ENCODE results near the gene NPAS3. TPM values are rescaled to one million over a fixed set of nuclear protein-coding genes. Genes with fewer than 3 reads are reported as not detected.

The NPAS3 gene
- total RNA-seq, 1 donor from 2014 or later, result 2.0 TPM

DNA sequence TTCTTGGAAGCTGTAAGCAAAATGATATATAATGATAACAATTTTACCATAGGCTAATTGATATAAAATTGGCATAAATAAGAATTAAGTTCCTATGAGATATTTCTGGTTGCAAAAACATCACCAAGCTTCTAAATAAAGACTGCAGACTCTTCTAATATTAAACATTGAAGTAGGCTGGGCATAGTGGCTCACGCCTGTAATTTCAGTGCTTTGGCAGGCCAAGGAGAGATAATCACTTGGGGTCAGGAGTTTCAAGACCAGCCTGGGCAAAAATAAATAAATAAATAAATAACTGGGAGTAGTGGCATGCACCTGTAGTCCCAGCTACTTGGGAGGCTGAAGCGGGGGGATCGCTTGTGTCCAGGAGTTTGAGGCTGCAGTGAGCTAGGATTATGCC, 71.8 kb downstream of the NPAS3 start:
- TF ChIP-seq, protein P1, sequence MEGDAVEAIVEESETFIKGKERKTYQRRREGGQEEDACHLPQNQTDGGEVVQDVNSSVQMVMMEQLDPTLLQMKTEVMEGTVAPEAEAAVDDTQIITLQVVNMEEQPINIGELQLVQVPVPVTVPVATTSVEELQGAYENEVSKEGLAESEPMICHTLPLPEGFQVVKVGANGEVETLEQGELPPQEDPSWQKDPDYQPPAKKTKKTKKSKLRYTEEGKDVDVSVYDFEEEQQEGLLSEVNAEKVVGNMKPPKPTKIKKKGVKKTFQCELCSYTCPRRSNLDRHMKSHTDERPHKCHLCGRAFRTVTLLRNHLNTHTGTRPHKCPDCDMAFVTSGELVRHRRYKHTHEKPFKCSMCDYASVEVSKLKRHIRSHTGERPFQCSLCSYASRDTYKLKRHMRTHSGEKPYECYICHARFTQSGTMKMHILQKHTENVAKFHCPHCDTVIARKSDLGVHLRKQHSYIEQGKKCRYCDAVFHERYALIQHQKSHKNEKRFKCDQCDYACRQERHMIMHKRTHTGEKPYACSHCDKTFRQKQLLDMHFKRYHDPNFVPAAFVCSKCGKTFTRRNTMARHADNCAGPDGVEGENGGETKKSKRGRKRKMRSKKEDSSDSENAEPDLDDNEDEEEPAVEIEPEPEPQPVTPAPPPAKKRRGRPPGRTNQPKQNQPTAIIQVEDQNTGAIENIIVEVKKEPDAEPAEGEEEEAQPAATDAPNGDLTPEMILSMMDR (IDR thresholded peaks at IDR 0.05; ENCODE audit: insufficient read depth, low read length, poor library complexity, severe bottlenecking), result no peak
- DNase-seq (ENCODE audit: low read depth), result no peak
- no peak overlapping the region for H3K4me3 ChIP-seq (ENCODE audit: low read depth, low read length)
- H3K27me3 ChIP-seq (ENCODE audit: control insufficient read depth, insufficient read depth, low read length), result no peaks in the 10 kb centered on the region
- no peaks in the 10 kb centered on the region for H3K36me3 ChIP-seq (ENCODE audit: control insufficient read depth, insufficient read depth, low read length)

DNA sequence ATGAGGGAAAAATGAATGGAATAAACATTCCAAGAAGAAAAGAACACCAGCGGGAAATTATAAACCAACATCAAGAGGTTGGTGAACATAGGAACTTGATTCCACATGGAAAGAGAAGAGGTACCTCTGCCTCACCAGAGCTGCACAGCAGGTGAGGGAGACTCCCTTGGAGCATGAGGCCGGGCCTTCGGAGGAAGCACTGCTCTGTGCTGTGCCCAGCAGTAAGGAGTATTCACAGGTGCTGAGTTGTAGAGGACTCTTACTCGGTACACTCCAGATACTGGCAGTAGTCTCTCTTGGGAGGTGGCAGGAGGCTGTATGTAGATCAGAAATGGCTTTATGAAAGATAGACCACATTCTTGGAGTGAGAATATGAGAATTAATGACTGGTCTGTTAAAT, 76.0 kb downstream of the NPAS3 start:
- Histone ChIP-seq H3K4me3 (ENCODE audit: low read depth, low read length) (no peak overlapping the region), H3K27me3 (ENCODE audit: control insufficient read depth, insufficient read depth, low read length) (no peaks in the 10 kb centered on the region), H3K36me3 (ENCODE audit: control insufficient read depth, insufficient read depth, low read length) (no peaks in the 10 kb centered on the region)
- no peak for DNase-seq (ENCODE audit: low read depth)
- TF ChIP-seq, protein P1 (IDR thresholded peaks at IDR 0.05; ENCODE audit: insufficient read depth, low read length, poor library complexity, severe bottlenecking), result no peak

DNA sequence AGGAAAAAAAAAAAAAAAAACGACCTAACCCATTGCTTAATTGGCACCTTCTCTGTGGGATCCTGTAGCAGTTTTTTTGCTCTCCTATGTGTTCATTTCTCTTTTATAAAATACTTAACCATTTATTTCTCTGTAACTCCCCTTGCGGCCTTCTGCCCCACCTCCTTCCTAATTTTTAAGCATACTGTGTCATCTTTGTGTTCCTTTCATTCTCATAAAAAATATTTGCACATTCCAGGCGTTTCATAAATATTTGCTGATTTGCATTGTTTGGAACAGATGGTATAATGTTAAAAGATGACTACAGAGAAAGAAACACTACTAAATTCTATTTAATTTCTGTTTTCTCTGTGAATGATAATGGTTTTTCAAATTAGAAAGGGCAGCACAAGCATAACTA, 77.9 kb downstream of the NPAS3 start:
- TF ChIP-seq, protein P1 (IDR thresholded peaks at IDR 0.05; ENCODE audit: insufficient read depth, low read length, poor library complexity, severe bottlenecking), result no peak
- H3K4me3 ChIP-seq (ENCODE audit: low read depth, low read length), result no peak overlapping the region
- no peaks in the 10 kb centered on the region for H3K27me3 ChIP-seq (ENCODE audit: control insufficient read depth, insufficient read depth, low read length)
- DNase-seq (ENCODE audit: low read depth), result no peak
- H3K36me3 ChIP-seq (ENCODE audit: control insufficient read depth, insufficient read depth, low read length), result no peaks in the 10 kb centered on the region

DNA sequence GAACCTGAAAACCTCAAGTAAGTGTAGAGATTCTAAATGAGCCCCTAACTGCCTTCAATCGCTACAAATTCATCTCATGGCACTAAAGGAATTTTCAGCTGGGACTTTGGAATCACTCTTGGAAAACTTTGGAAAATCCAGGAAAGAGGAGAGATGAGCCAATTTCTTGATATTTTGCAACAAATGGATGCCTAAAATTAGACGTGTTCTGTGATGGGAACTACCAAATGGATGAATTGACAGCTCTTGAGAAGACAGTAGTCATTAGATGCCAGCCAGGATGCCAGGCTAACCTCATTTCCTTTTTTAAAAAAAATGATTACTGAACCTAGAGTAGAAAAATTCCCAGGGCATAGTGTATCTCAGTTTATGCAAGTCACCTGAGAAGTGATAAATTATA, 78.3 kb downstream of the NPAS3 start:
- H3K4me3 ChIP-seq (ENCODE audit: low read depth, low read length), result no peak overlapping the region
- no peaks in the 10 kb centered on the region for H3K27me3 ChIP-seq (ENCODE audit: control insufficient read depth, insufficient read depth, low read length)
- DNase-seq (ENCODE audit: low read depth), result no peak
- no peaks in the 10 kb centered on the region for H3K36me3 ChIP-seq (ENCODE audit: control insufficient read depth, insufficient read depth, low read length)
- TF ChIP-seq, protein P1 (IDR thresholded peaks at IDR 0.05; ENCODE audit: insufficient read depth, low read length, poor library complexity, severe bottlenecking), result no peak

DNA sequence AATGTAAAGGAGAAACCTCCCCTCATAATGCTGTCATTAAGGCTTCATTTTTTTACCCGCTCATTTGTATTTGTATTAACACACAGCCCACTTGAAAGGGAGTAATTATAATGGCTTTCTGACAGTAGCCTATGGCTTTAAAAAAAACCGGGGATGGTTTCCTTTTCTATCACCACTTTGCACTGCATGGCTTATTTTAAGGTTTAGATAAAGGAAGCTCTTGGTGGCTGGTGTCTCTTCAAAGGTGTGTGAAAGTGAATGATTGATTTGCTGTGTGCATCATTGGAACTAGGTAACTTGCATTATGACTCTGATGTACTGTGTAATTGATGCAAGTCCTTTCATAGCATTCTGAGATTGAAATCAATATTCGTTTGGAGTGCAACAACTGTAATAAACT, 80.7 kb downstream of the NPAS3 start:
- Histone ChIP-seq H3K27me3 (ENCODE audit: control insufficient read depth, insufficient read depth, low read length) (no peaks in the 10 kb centered on the region), H3K36me3 (ENCODE audit: control insufficient read depth, insufficient read depth, low read length) (no peaks in the 10 kb centered on the region), H3K4me3 (ENCODE audit: low read depth, low read length) (no peak overlapping the region)
- no peak for DNase-seq (ENCODE audit: low read depth)
- TF ChIP-seq, protein P1 (IDR thresholded peaks at IDR 0.05; ENCODE audit: insufficient read depth, low read length, poor library complexity, severe bottlenecking), result no peak

DNA sequence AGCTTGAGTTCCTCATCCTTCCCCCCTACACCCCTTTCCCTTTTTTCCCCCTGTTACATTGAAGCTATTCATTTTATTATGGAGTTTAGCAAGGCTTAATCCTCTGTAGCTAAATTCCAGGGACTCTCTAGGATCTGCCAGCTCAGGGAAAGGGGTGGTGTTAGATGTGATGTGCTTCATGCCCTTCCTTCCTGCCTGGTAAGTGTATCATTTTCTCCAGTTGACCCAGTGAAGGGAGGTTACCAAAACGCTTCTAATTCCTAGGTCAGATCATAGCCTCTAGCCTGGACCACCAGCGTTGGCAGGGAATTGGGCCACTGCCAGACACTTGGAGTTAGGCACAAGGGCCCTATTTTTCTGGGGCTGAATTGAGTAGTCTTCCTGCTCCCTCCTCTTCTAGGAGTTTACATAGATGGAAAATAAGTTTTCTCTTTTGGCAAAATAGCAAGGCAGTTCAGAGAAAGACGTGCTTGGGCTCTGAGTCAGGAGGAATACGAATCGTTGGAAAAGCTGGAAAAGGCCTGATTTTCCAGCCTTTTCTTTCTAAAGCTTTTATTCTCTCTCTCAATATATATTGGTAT, 88.3 kb downstream of the NPAS3 start:
- TF ChIP-seq, protein P1 (IDR thresholded peaks at IDR 0.05; ENCODE audit: insufficient read depth, low read length, poor library complexity, severe bottlenecking), result no peak
- H3K27me3 ChIP-seq (ENCODE audit: control insufficient read depth, insufficient read depth, low read length), result no peaks in the 10 kb centered on the region
- DNase-seq (ENCODE audit: low read depth), result no peak
- no peaks in the 10 kb centered on the region for H3K36me3 ChIP-seq (ENCODE audit: control insufficient read depth, insufficient read depth, low read length)
- no peak overlapping the region for H3K4me3 ChIP-seq (ENCODE audit: low read depth, low read length)

All from kidney epithelial cell (primary cell).